IMR-90 (cell line): ENCODE data around the gene CSTB. TPM values are rescaled to one million over a fixed set of nuclear protein-coding genes. Genes with fewer than 3 reads are reported as not detected.
A peak's percentile ranks its signal among the peaks of the same experiment; 100 is the strongest.

Experiments used
- ATAC-seq: fragments of 200-7000 bp; cut with Tn5 transposase; 2 replicates; pipeline ENCODE4 v1.9.1; 2020; ENCODE audit warnings: low read depth, mild to moderate bottlenecking, moderate library complexity
- BruUV-seq: library from RNA; stranded (reverse); fragments of 400-500 nt; replicated peaks from 2 replicates; lab custom pipeline; 2021; lab: Mats Ljungman, UMichigan
- CTCF ChIA-PET: fragments of 300-600 bp; formaldehyde crosslinking; extraction: SDS; loops from one replicate; lab custom pipeline; 2021; ENCODE audit warnings: antibody characterized with exemption; lab: Yijun Ruan, JAX
- POLR2A ChIA-PET: fragments of 300-600 bp; sonication (Branson Sonifier 250); formaldehyde crosslinking; loops from one replicate; lab custom pipeline; 2022; ENCODE audit warnings: antibody characterized with exemption; ENCODE audit not compliant: unreplicated experiment; lab: Charles Lee
- DNase-seq: peaks from one replicate; pipeline ENCODE4 v3.0.0; 2013
- H2AFZ ChIP-seq: replicated peaks from 2 replicates; pipeline ENCODE3; 2013; ENCODE audit warnings: low read length, mild to moderate bottlenecking; ENCODE audit not compliant: poor library complexity
- H2AK5ac ChIP-seq: 2 replicates; pipeline ENCODE4 v1.6.1; 2013; ENCODE audit warnings: low read depth, low read length, inconsistent platforms
- H2AK9ac ChIP-seq: replicated peaks from 2 replicates; pipeline ENCODE3; 2013; ENCODE audit warnings: mild to moderate bottlenecking, low read depth, low read length, moderate library complexity; ENCODE audit not compliant: poor library complexity
- H2BK120ac ChIP-seq: 2 replicates; pipeline ENCODE4 v1.6.1; 2013; ENCODE audit warnings: low read depth, low read length, inconsistent platforms
- H2BK15ac ChIP-seq: 3 replicates; pipeline ENCODE4 v1.6.1; 2013; ENCODE audit warnings: low read depth, low read length, inconsistent platforms
- H2BK20ac ChIP-seq: 2 replicates; pipeline ENCODE4 v1.6.1; 2013; ENCODE audit warnings: low read depth, mild to moderate bottlenecking, inconsistent platforms, low read length, moderate library complexity
- H2BK5ac ChIP-seq: 2 replicates; pipeline ENCODE4 v1.6.1; 2013; ENCODE audit warnings: mild to moderate bottlenecking, low read depth, low read length, inconsistent platforms; ENCODE audit not compliant: poor library complexity, severe bottlenecking
- H3K14ac ChIP-seq: replicated peaks from 2 replicates; pipeline ENCODE4 v1.6.1; 2013; ENCODE audit warnings: low read depth, low read length, inconsistent platforms
- H3K18ac ChIP-seq: 2 replicates; pipeline ENCODE4 v1.6.1; 2013; ENCODE audit warnings: low read depth, low read length, control low read depth
- H3K23ac ChIP-seq: 2 replicates; pipeline ENCODE4 v1.6.1; 2013; ENCODE audit warnings: low read depth, low read length, inconsistent platforms
- H3K27ac ChIP-seq: 2 replicates; pipeline ENCODE4 v1.5.1; 2013; ENCODE audit warnings: mild to moderate bottlenecking, control low read depth, low read length; ENCODE audit not compliant: insufficient read depth
- H3K27me3 ChIP-seq: 2 replicates; pipeline ENCODE4 v1.6.1; 2013; ENCODE audit warnings: low read length; ENCODE audit not compliant: control insufficient read depth, insufficient read depth
- H3K36me3 ChIP-seq: 2 replicates; pipeline ENCODE4 v1.6.1; 2013; ENCODE audit warnings: low read length, mixed read lengths; ENCODE audit not compliant: control insufficient read depth, insufficient read depth
- H3K4ac ChIP-seq: 2 replicates; pipeline ENCODE4 v1.6.1; 2013; ENCODE audit warnings: low read depth, low read length, inconsistent platforms
- H3K4me1 ChIP-seq: 2 replicates; pipeline ENCODE4 v1.6.1; 2013; ENCODE audit warnings: low read length, mixed read lengths; ENCODE audit not compliant: control insufficient read depth, insufficient read depth
- H3K4me2 ChIP-seq: 2 replicates; pipeline ENCODE4 v1.6.1; 2013; ENCODE audit warnings: low read depth, mild to moderate bottlenecking, control low read depth, low read length, moderate library complexity
- H3K4me3 ChIP-seq: 2 replicates; pipeline ENCODE4 v1.5.1; 2013; ENCODE audit warnings: low read depth, mild to moderate bottlenecking, control low read depth, low read length, moderate library complexity; ENCODE audit not compliant: insufficient read depth
- H3K56ac ChIP-seq: 2 replicates; pipeline ENCODE4 v1.6.1; 2013; ENCODE audit warnings: low read length, inconsistent platforms; ENCODE audit not compliant: insufficient read depth; ENCODE audit errors: extremely low read depth
- H3K79me1 ChIP-seq, 2 experiments: 2 replicates each; pipeline ENCODE4 v1.6.1; 2013; ENCODE audit warnings: low read length in 2 of 2, inconsistent platforms in 1 of 2, low read depth in 1 of 2
- H3K9ac ChIP-seq: 2 replicates; pipeline ENCODE4 v1.6.1; 2013; ENCODE audit warnings: low read depth, low read length, control low read depth
- H3K9me1 ChIP-seq: 2 replicates; pipeline ENCODE4 v1.6.1; 2013; ENCODE audit warnings: low read length, inconsistent platforms; ENCODE audit not compliant: insufficient read depth
- H3K9me3 ChIP-seq: 2 replicates; pipeline ENCODE4 v1.6.1; 2013; ENCODE audit warnings: low read length; ENCODE audit not compliant: control insufficient read depth, insufficient read depth
- H4K20me1 ChIP-seq: 2 replicates; pipeline ENCODE4 v1.6.1; 2013; ENCODE audit warnings: low read length, inconsistent platforms; ENCODE audit not compliant: insufficient read depth
- H4K5ac ChIP-seq: 2 replicates; pipeline ENCODE4 v1.6.1; 2013; ENCODE audit warnings: mild to moderate bottlenecking, low read depth, low read length, control low read depth
- H4K8ac ChIP-seq, 2 experiments: 2 replicates each; pipeline ENCODE4 v1.6.1; 2013; ENCODE audit warnings: low read depth in 2 of 2, low read length in 2 of 2, control low read depth in 1 of 2, inconsistent platforms in 1 of 2
- H4K91ac ChIP-seq: 2 replicates; pipeline ENCODE4 v1.6.1; 2013; ENCODE audit warnings: low read depth, low read length, inconsistent platforms; ENCODE audit not compliant: insufficient read depth
- CEBPB ChIP-seq: IDR thresholded peaks from 2 replicates; pipeline ENCODE4 v1.6.1; 2012; ENCODE audit warnings: low read depth, low read length, improper control_type of control experiment
- CHD1 ChIP-seq: IDR thresholded peaks from 2 replicates; pipeline ENCODE4 v1.6.1; 2012; ENCODE audit warnings: low read depth, low read length, improper control_type of control experiment
- ELK1 ChIP-seq: fragments of 150-350 bp; IDR thresholded peaks from 2 replicates; pipeline ENCODE4 v1.6.1; 2016; ENCODE audit warnings: low read depth, mild to moderate bottlenecking, low read length, moderate library complexity, borderline replicate concordance
- MXI1 ChIP-seq: IDR thresholded peaks from 2 replicates; pipeline ENCODE4 v1.6.1; 2012; ENCODE audit warnings: low read depth, mild to moderate bottlenecking, low read length, moderate library complexity, borderline replicate concordance
- POLR2A ChIP-seq: IDR thresholded peaks from 2 replicates; pipeline ENCODE4 v1.6.1; 2012; ENCODE audit warnings: mild to moderate bottlenecking, low read depth, low read length
- RFX5 ChIP-seq: IDR thresholded peaks from 2 replicates; pipeline ENCODE4 v1.8.0; 2012; ENCODE audit warnings: low read depth, mild to moderate bottlenecking, low read length, moderate library complexity
- USF2 ChIP-seq: fragments of 150-350 bp; IDR thresholded peaks from 2 replicates; pipeline ENCODE4 v1.6.1; 2017; ENCODE audit warnings: mild to moderate bottlenecking, antibody characterized with exemption, low read length, low read depth
- WGBS, 2 experiments: methylation state at CpG; one replicate each; pipeline versions ENCODE4 v1.1.5 to v1.1.7; 2013; ENCODE audit warnings: missing lambda C conversion rate in 2 of 2; ENCODE audit not compliant: insufficient read length in 1 of 2; ENCODE audit errors: extremely low coverage in 2 of 2; 5-methylcytosine and 5-hydroxymethylcytosine counted together
- dilution Hi-C: fragments of 300-500 bp; cut with HindIII; formaldehyde crosslinking; loops from one replicate; pipeline ENCODE4 v1.14.3; 2018; ENCODE audit warnings: low sequenced_read_pairs; ENCODE audit not compliant: unreplicated experiment
- in situ Hi-C: fragments of 300-500 bp; cut with MboI; formaldehyde crosslinking; loops from 3 replicates; pipeline ENCODE4 v1.14.3; 2019; ENCODE audit warnings: low sequenced_read_pairs, inconsistent platforms, mixed read lengths
- intact Hi-C: fragments of 100-400 bp; cut with micrococcal nuclease; formaldehyde crosslinking; loops from 2 replicates; pipeline ENCODE4 v1.10.0; 2022
- polyA plus RNA-seq, 3 experiments: library from polyadenylated mRNA; depleted of rRNA; stranded (reverse); fragments of >200 nt; gene quantifications; 2 replicates each; pipeline ENCODE4 v1.2.3, GENCODE V29; 2012; ENCODE audit warnings: low replicate concordance in 1 of 3
- total RNA-seq: library from RNA; depleted of rRNA; stranded (reverse); fragments of >200 nt; gene quantifications from 2 replicates; pipeline ENCODE4 v1.2.3, GENCODE V29; 2012

Gene CSTB
- total and polyA plus RNA-seq, 2 of the 4 experiments (the other 2 are of a cell fraction), result 6.1 to 71.7 TPM

- POLR2A ChIA-PET, result no interaction called here
- Histone ChIP-seq H2AK5ac (no peak overlapping the region), H3K27ac (no peak overlapping the region), H3K23ac (no peak overlapping the region), H4K8ac (no peak overlapping the region), H4K5ac (no peak overlapping the region), H3K4me1 (peaks cover 4% of the 10 kb centered on the region), H3K56ac (no peak overlapping the region), H3K9ac (no peak overlapping the region), H2BK120ac (no peak overlapping the region), H2AK9ac (no peak overlapping the region), H4K20me1 (peaks cover 6% of the 10 kb centered on the region; the same call in 1 of the 2 replicates), H4K91ac (no peak overlapping the region), H2AFZ (peak overlapping the region; percentile 58), H3K36me3 (peaks cover 5% of the 10 kb centered on the region), H3K27me3 (no peaks in the 10 kb centered on the region; the same call in 1 of the 2 replicates), H2BK20ac (no peak overlapping the region), H3K9me3 (no peaks in the 10 kb centered on the region), H2BK5ac (no peak overlapping the region), H2BK15ac (no peak overlapping the region), H3K4me2 (no peak overlapping the region), H3K79me1 (peaks cover 10 to 23% of the 10 kb centered on the region in 2 experiments), H3K4me3 (no peak overlapping the region), H3K14ac (no peak overlapping the region), H3K4ac (no peak overlapping the region), H3K18ac (no peak overlapping the region), H3K9me1 (peaks cover 21% of the 10 kb centered on the region)
- CTCF ChIA-PET, result no interaction called here
- DNase-seq (no peak), ATAC-seq (no peak)
- BruUV-seq, result no TSS peak
- intact Hi-C loops, result no loop called here
- TF ChIP-seq USF2 (no peak), RFX5 (no peak), CHD1 (no peak), ELK1 (no peak), MXI1 (no peak), CEBPB (no peak), POLR2A (no peak)
- 94% methylated on average over 37 of the region's 38 CpGs; no CpG with 5 or more reads in 1 of the 2 experiments for WGBS, 2 experiments
- in situ Hi-C loops, result no loop called here
- dilution Hi-C loops, result no loop called here
Observed at GRCh38 chr21:43786807-43787440, 10.8 kb upstream of the CSTB start.
